Neural cell (in vitro differentiated cells): ENCODE measurements around the gene SGCD. TPM values are rescaled to one million over a fixed set of nuclear protein-coding genes. Genes with fewer than 3 reads are reported as not detected.

Experiments used
- H2AFZ ChIP-seq: fragments of 200-600, 300-800 bp; sonication (generic), shearing (Covaris generic); 2 replicates; pipeline ENCODE4 v1.6.0; 2014; ENCODE audit warnings: low read depth, mild to moderate bottlenecking, antibody characterized with exemption, low read length, moderate library complexity
- H3F3A ChIP-seq: fragments of 200-600 bp; shearing (Covaris generic); 2 replicates; pipeline ENCODE4 v1.6.1; 2016; ENCODE audit warnings: mild to moderate bottlenecking, moderate library complexity, mixed read lengths, antibody characterized with exemption, low read length; ENCODE audit not compliant: insufficient read depth, poor library complexity, severe bottlenecking
- H3K27ac ChIP-seq: fragments of 200-600, 300-800 bp; sonication (generic), shearing (Covaris generic); 2 replicates; pipeline ENCODE4 v1.5.1; 2014; ENCODE audit warnings: mild to moderate bottlenecking, low read length, moderate library complexity
- H3K27me3 ChIP-seq: fragments of 300-800, 200-600 bp; sonication (generic), shearing (Covaris generic); 2 replicates; pipeline ENCODE4 v1.6.0; 2014; ENCODE audit warnings: mild to moderate bottlenecking, low read depth, low read length, moderate library complexity; ENCODE audit not compliant: insufficient read depth
- H3K36me3 ChIP-seq: fragments of 300-800, 200-600 bp; sonication (generic), shearing (Covaris generic); 2 replicates; pipeline ENCODE4 v1.5.1; 2014; ENCODE audit warnings: mild to moderate bottlenecking, antibody characterized with exemption, low read length, moderate library complexity; ENCODE audit not compliant: insufficient read depth
- H3K4me2 ChIP-seq: fragments of 300-800, 200-600 bp; sonication (generic), shearing (Covaris generic); 2 replicates; pipeline ENCODE4 v1.6.0; 2014; ENCODE audit warnings: mild to moderate bottlenecking, low read length
- H3K4me3 ChIP-seq: fragments of 300-800, 200-600 bp; sonication (generic), shearing (Covaris generic); 2 replicates; pipeline ENCODE4 v1.5.1; 2014; ENCODE audit warnings: mild to moderate bottlenecking, low read length, moderate library complexity
- H3K79me2 ChIP-seq: fragments of 200-600 bp; shearing (Covaris generic); replicated peaks from 2 replicates; pipeline ENCODE4 v1.6.0; 2014; ENCODE audit warnings: mild to moderate bottlenecking, low read length, moderate library complexity; ENCODE audit not compliant: insufficient read depth
- H3K9ac ChIP-seq: fragments of 300-800, 200-600 bp; sonication (generic), shearing (Covaris generic); 2 replicates; pipeline ENCODE4 v1.6.1; 2016; ENCODE audit warnings: mild to moderate bottlenecking, low read length, mixed read lengths
- H3K9me2 ChIP-seq: fragments of 200-600 bp; shearing (Covaris generic); 2 replicates; pipeline ENCODE4 v1.6.1; 2016; ENCODE audit warnings: mild to moderate bottlenecking, low read length, mixed read lengths; ENCODE audit not compliant: insufficient read depth
- H3K9me3 ChIP-seq: fragments of 200-600, 300-800 bp; sonication (generic), shearing (Covaris generic); 2 replicates; pipeline ENCODE4 v1.6.1; 2016; ENCODE audit warnings: mild to moderate bottlenecking, mixed run types, low read length, moderate library complexity, mixed read lengths
- H4K20me1 ChIP-seq: fragments of 200-600 bp; shearing (Covaris generic); 2 replicates; pipeline ENCODE4 v1.6.1; 2016; ENCODE audit warnings: mild to moderate bottlenecking, mixed run types; ENCODE audit not compliant: insufficient read depth
- CTCF ChIP-seq: fragments of 450-650 bp; IDR thresholded peaks from 2 replicates; pipeline ENCODE4 v1.5.1; 2014; ENCODE audit warnings: antibody characterized with exemption, mild to moderate bottlenecking, moderate library complexity; ENCODE audit not compliant: poor library complexity, severe bottlenecking
- EP300 ChIP-seq: fragments of 450-650 bp; conservative IDR thresholded peaks from 2 replicates; pipeline ENCODE4 v1.6.1; 2014; ENCODE audit warnings: antibody characterized with exemption, mild to moderate bottlenecking, moderate library complexity; ENCODE audit not compliant: poor library complexity, severe bottlenecking
- EZH2 ChIP-seq: fragments of 200-600, 300-800 bp; shearing (Covaris generic), sonication (generic); IDR thresholded peaks from 2 replicates; pipeline ENCODE4 v1.6.1; 2014; ENCODE audit warnings: antibody characterized with exemption, low read length, borderline replicate concordance, mild to moderate bottlenecking; ENCODE audit not compliant: insufficient read depth, poor library complexity, severe bottlenecking
- MXI1 ChIP-seq: fragments of 450-650 bp; conservative IDR thresholded peaks from 2 replicates; pipeline ENCODE4 v1.6.1; 2014; ENCODE audit warnings: antibody characterized with exemption, mild to moderate bottlenecking; ENCODE audit not compliant: poor library complexity, severe bottlenecking
- POLR2AphosphoS5 ChIP-seq: IDR thresholded peaks from 2 replicates; pipeline ENCODE4 v1.6.1; 2012
- RAD21 ChIP-seq: fragments of 450-650 bp; conservative IDR thresholded peaks from 2 replicates; pipeline ENCODE4 v1.6.1; 2014; ENCODE audit warnings: antibody characterized with exemption, mild to moderate bottlenecking, moderate library complexity
- REST ChIP-seq: IDR thresholded peaks from 2 replicates; pipeline ENCODE4 v1.6.1; 2012; ENCODE audit warnings: borderline replicate concordance
- SMC3 ChIP-seq: fragments of 450-650 bp; conservative IDR thresholded peaks from 2 replicates; pipeline ENCODE4 v1.6.1; 2014; ENCODE audit warnings: antibody characterized with exemption, mild to moderate bottlenecking, moderate library complexity; ENCODE audit not compliant: poor library complexity
- TAF1 ChIP-seq: IDR thresholded peaks from 2 replicates; pipeline ENCODE4 v1.6.1; 2012; ENCODE audit warnings: low read depth
- polyA plus RNA-seq: library from polyadenylated mRNA; depleted of rRNA; stranded (reverse); fragments of >200 nt; gene quantifications from 2 replicates; pipeline ENCODE4 v1.2.3, GENCODE V29; 2014

SGCD gene
- polyA plus RNA-seq, 1 donor from 2014 or later: 3.4 TPM

GRCh38 chr5:156526081-156526925, 199.3 kb downstream of the SGCD start:
- Histone ChIP-seq H3K36me3 (no peaks in the 10 kb centered on the region), H3K4me3 (no peak overlapping the region), H3K4me2 (no peak overlapping the region), H3F3A (no peaks in the 10 kb centered on the region), H3K79me2 (no peaks in the 10 kb centered on the region), H4K20me1 (no peaks in the 10 kb centered on the region), H3K27me3 (no peaks in the 10 kb centered on the region), H3K27ac (no peak overlapping the region), H3K9me2 (no peaks in the 10 kb centered on the region), H3K9me3 (no peaks in the 10 kb centered on the region), H2AFZ (no peak overlapping the region), H3K9ac (no peak overlapping the region)
- no peak for TF ChIP-seq RAD21
- TF ChIP-seq SMC3: no peak
- no peak for TF ChIP-seq CTCF
- TF ChIP-seq EP300: no peak
- TF ChIP-seq EZH2: no peak
- TF ChIP-seq TAF1: no peak
- TF ChIP-seq REST: no peak
- TF ChIP-seq MXI1: no peak
- no peak for TF ChIP-seq POLR2AphosphoS5

DNA sequence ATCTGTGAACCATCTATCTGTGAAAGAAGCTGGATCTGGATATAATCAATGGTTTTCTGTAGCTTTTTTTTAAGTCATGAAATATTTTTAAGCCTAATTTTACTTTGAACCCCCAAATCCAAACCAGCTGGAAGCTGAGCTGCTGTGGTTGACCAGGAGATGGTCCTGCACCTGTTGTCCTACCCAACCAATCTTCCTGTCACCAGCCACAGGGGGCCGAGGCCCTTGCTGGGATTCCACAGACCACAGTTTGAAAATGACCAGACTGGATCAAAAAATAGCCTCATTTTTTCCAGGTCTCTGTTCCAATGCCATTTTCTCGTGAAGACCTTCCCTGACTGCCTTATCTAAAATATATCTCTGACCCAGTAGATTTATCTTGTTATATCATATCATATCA, 200.6 kb downstream of the SGCD start:
- H3K79me2 ChIP-seq: no peaks in the 10 kb centered on the region
- no peaks in the 10 kb centered on the region for H4K20me1 ChIP-seq
- no peak overlapping the region for H3K4me3 ChIP-seq
- no peak overlapping the region for H3K4me2 ChIP-seq
- TF ChIP-seq CTCF (no peak), POLR2AphosphoS5 (no peak), SMC3 (no peak), MXI1 (no peak), REST (no peak), EZH2 (no peak), TAF1 (no peak), EP300 (no peak), RAD21 (no peak)
- H3K9ac ChIP-seq: no peak overlapping the region
- no peaks in the 10 kb centered on the region for H3K9me3 ChIP-seq
- no peak overlapping the region for H3K27ac ChIP-seq
- H3K36me3 ChIP-seq: no peaks in the 10 kb centered on the region
- no peak overlapping the region for H2AFZ ChIP-seq
- no peaks in the 10 kb centered on the region for H3F3A ChIP-seq
- H3K27me3 ChIP-seq: no peaks in the 10 kb centered on the region
- H3K9me2 ChIP-seq: no peaks in the 10 kb centered on the region
